K562 (cell line): ENCODE measurements around the gene PANK2. TPM values are rescaled to one million over a fixed set of nuclear protein-coding genes. Genes with fewer than 3 reads are reported as not detected.

Experiments
- ATAC-seq: fragments of 200-7000 bp; cut with Tn5 transposase; 3 replicates; pipeline ENCODE4 v1.9.1; 2020; ENCODE audit warnings: moderate library complexity
- BruUV-seq: library from RNA; stranded (reverse); fragments of 400-500 nt; replicated peaks from 2 replicates; lab custom pipeline; 2021; lab: Mats Ljungman, UMichigan
- CTCF ChIA-PET: fragments of 300-600 bp; formaldehyde crosslinking; extraction: SDS; loops from one replicate; lab custom pipeline; 2021; ENCODE audit warnings: low intra/inter-chr PET ratio; lab: Yijun Ruan, JAX
- POLR2A ChIA-PET: fragments of 300-600, 350-650 bp; sonication (Branson Sonifier 250); formaldehyde crosslinking; extraction: SDS; loops from one replicate; lab custom pipeline; 2021; ENCODE audit warnings: antibody characterized with exemption, inconsistent platforms; lab: Yijun Ruan, JAX
- DNase-seq, 4 experiments: peaks; one replicate each; pipeline versions ENCODE4 v3.0.0 to v3.0.0-alpha.2; 2011 to 2018; ENCODE audit warnings: low spot score in 3 of 4, mixed read lengths in 3 of 4; ENCODE audit errors: extremely low read depth in 1 of 4
- FAIRE-seq: peaks from 2 replicates; lab custom pipeline; 2011; peaks lifted over from hg19 to GRCh38; lab: Jason Lieb, UNC
- H2AFZ ChIP-seq: 2 replicates; pipeline ENCODE4 v1.6.0; 2011; ENCODE audit warnings: low read depth, low read length, control low read depth, inconsistent platforms
- H3K27ac ChIP-seq: fragments of 200-600 bp; 3 replicates; pipeline ENCODE4 v1.8.0; 2011; ENCODE audit warnings: low read depth, mild to moderate bottlenecking, control low read depth, inconsistent platforms, low read length, moderate library complexity, mixed read lengths; ENCODE audit errors: extremely low read depth
- H3K27me3 ChIP-seq, 2 experiments: fragments of 300-600 bp in 1 of 2; 2 replicates in 1 of 2; 3 replicates in 1 of 2; pipeline versions ENCODE4 v1.6.0 to v1.8.0; 2011; ENCODE audit warnings: inconsistent platforms in 2 of 2, low read length in 2 of 2, mild to moderate bottlenecking in 1 of 2, mixed read lengths in 1 of 2, moderate library complexity in 1 of 2; ENCODE audit not compliant: control insufficient read depth in 2 of 2, insufficient read depth in 2 of 2
- H3K36me3 ChIP-seq: fragments of 300-600 bp; 3 replicates; pipeline ENCODE4 v1.8.0; 2011; ENCODE audit warnings: mild to moderate bottlenecking, low read length, inconsistent platforms; ENCODE audit not compliant: control insufficient read depth, insufficient read depth
- H3K4me1 ChIP-seq, 2 experiments: fragments of 200-600 bp in 1 of 2; replicated peaks in 1 of 2; 2 replicates in 1 of 2; 3 replicates in 1 of 2; pipeline versions ENCODE4 v1.5.1 to v1.8.0; 2011; ENCODE audit warnings: inconsistent platforms in 2 of 2, low read length in 2 of 2, mild to moderate bottlenecking in 1 of 2, mixed read lengths in 1 of 2, moderate library complexity in 1 of 2; ENCODE audit not compliant: control insufficient read depth in 2 of 2, insufficient read depth in 2 of 2
- H3K4me2 ChIP-seq: 2 replicates; pipeline ENCODE4 v1.6.1; 2011; ENCODE audit warnings: low read length, control low read depth, inconsistent platforms, mixed read lengths; ENCODE audit not compliant: insufficient read depth
- H3K4me3 ChIP-seq: fragments of 200-600 bp; sonication (generic), shearing (Covaris generic); 2 replicates; pipeline ENCODE4 v1.5.1; 2016; ENCODE audit warnings: control low read depth, inconsistent platforms
- H3K79me2 ChIP-seq: fragments of 200-600 bp; 3 replicates; pipeline ENCODE4 v1.8.0; 2011; ENCODE audit warnings: low read length, inconsistent platforms; ENCODE audit not compliant: control insufficient read depth, insufficient read depth
- H3K9ac ChIP-seq, 2 experiments: 2 replicates each; pipeline versions ENCODE4 v1.6.0 to v1.6.1; 2011; ENCODE audit warnings: low read depth in 2 of 2, low read length in 2 of 2, control low read depth in 1 of 2, inconsistent platforms in 1 of 2, mild to moderate bottlenecking in 1 of 2, mixed read lengths in 1 of 2; ENCODE audit not compliant: insufficient read depth in 1 of 2
- H3K9me1 ChIP-seq: one replicate; pipeline ENCODE4 v1.6.0; 2011; ENCODE audit warnings: inconsistent platforms, mild to moderate bottlenecking, low read length, moderate library complexity; ENCODE audit not compliant: control insufficient read depth, insufficient read depth
- H3K9me3 ChIP-seq: replicated peaks from 2 replicates; pipeline ENCODE4 v1.5.1; 2011; ENCODE audit warnings: low read depth, low read length, inconsistent platforms; ENCODE audit not compliant: control insufficient read depth, insufficient read depth
- H4K20me1 ChIP-seq: replicated peaks from 2 replicates; pipeline ENCODE4 v1.6.1; 2011; ENCODE audit warnings: low read length, inconsistent platforms, mixed read lengths; ENCODE audit not compliant: control insufficient read depth, insufficient read depth
- BCLAF1 ChIP-seq, 2 experiments: fragments of 450-650 bp in 1 of 2; IDR thresholded peaks; 2 replicates each; pipeline ENCODE4 v1.6.1; 2011 to 2017; ENCODE audit warnings: low read depth in 2 of 2, antibody characterized with exemption in 1 of 2, borderline replicate concordance in 1 of 2, low read length in 1 of 2, mild to moderate bottlenecking in 1 of 2, mixed read lengths in 1 of 2; ENCODE audit not compliant: control insufficient read depth in 1 of 2
- BMI1 ChIP-seq: fragments of 150-350 bp; IDR thresholded peaks from 2 replicates; pipeline ENCODE4 v1.6.1; 2014; ENCODE audit warnings: low read length
- HIVEP1 ChIP-seq: fragments of 250-450 bp; sonication (Bioruptor Pico); IDR thresholded peaks from 2 replicates; pipeline ENCODE4 v1.4.0; 2020; ENCODE audit warnings: mild to moderate bottlenecking
- MCM7 ChIP-seq, 2 experiments: fragments of 450-650 bp; IDR thresholded peaks; 2 replicates each; pipeline ENCODE4 v1.6.1; 2016 to 2018
- MECOM ChIP-seq: fragments of 250-450 bp; sonication (Bioruptor Pico); IDR thresholded peaks from 2 replicates; pipeline ENCODE4 v1.8.0; 2022; ENCODE audit warnings: inconsistent platforms
- NCOA4 ChIP-seq: fragments of 450-650 bp; IDR thresholded peaks from 2 replicates; pipeline ENCODE4 v1.6.1; 2018; ENCODE audit warnings: mild to moderate bottlenecking; ENCODE audit not compliant: partially characterized antibody
- NR3C1 ChIP-seq: sonication (generic); formaldehyde crosslinking; IDR thresholded peaks from 2 replicates; pipeline ENCODE4 v1.8.1; 2022; ENCODE audit warnings: missing genetic modification reagents
- RNF219 ChIP-seq: fragments of 250-450 bp; sonication (Bioruptor Pico); IDR thresholded peaks from 2 replicates; pipeline ENCODE4 v1.5.0; 2022; ENCODE audit warnings: mild to moderate bottlenecking
- SNRNP70 ChIP-seq: fragments of 200-400 bp; formaldehyde crosslinking; optimal IDR thresholded peaks from 2 replicates; pipeline ENCODE3; 2017; ENCODE audit warnings: low read depth, low read length
- ZC3H4 ChIP-seq: sonication (generic); formaldehyde crosslinking; IDR thresholded peaks from 2 replicates; pipeline ENCODE4 v1.9.0; 2021; ENCODE audit warnings: missing genetic modification reagents, borderline replicate concordance
- ZNF512 ChIP-seq: IDR thresholded peaks from 2 replicates; pipeline ENCODE4 v1.6.1; 2016; ENCODE audit warnings: missing genetic modification characterization, missing compliant biosample characterization
- ZNF592 ChIP-seq: fragments of 450-650 bp; IDR thresholded peaks from 2 replicates; pipeline ENCODE4 v1.6.1; 2017; ENCODE audit warnings: antibody characterized with exemption, mild to moderate bottlenecking
- in situ Hi-C: fragments of 300-500 bp; cut with MboI; formaldehyde crosslinking; loops from 4 replicates; pipeline ENCODE4 v1.15.0; 2018; ENCODE audit warnings: inconsistent platforms, mixed read lengths
- intact Hi-C: fragments of 100-400 bp; cut with micrococcal nuclease; formaldehyde crosslinking; loops from 2 replicates; pipeline ENCODE4 v1.14.2; 2022
- polyA plus RNA-seq, 8 experiments: library from polyadenylated mRNA; depleted of rRNA in 4 of 8; stranded (reverse) in 5 of 8; unstranded in 3 of 8; fragments of >200 nt; fragmentation: Nextera tagmentation in 2 of 8; fragmentation: Illumina TruSeq in 1 of 8; extraction: Ambion mirVana in 2 of 8; extraction: Trizol in 1 of 8; gene quantifications; 2 replicates each; pipeline versions ENCODE4 v1.2.1 to v1.2.3, GENCODE V29; 2011 to 2014; ENCODE audit warnings: inconsistent platforms in 1 of 8, missing spikeins in 1 of 8
- total RNA-seq, 7 experiments: library from RNA; depleted of rRNA in 6 of 7; stranded (reverse); fragments of >200 nt in 6 of 7; fragmentation: Illumina TruSeq in 2 of 7; extraction: Trizol in 2 of 7; gene quantifications; 2 replicates each; pipeline versions ENCODE4 v1.2.1 to v1.2.3, GENCODE V29; 2011 to 2021; ENCODE audit warnings: low replicate concordance in 1 of 7

The PANK2 gene
- total and polyA plus RNA-seq, 9 of the 15 experiments (the other 6 are each of a cell fraction or from before 2014, with no cell fraction given): 14.9 to 43.5 (median 31.4) TPM

GRCh38 chr20:3876676-3877075 is 12.5 kb upstream of the PANK2 start:
- CTCF ChIA-PET: interaction anchor here (0.6 kb wide), 1 partner anchor 158 kb away, joined by 4 read pairs; no protein-coding TSS in a partner anchor
- no peaks in the 10 kb centered on the region for H4K20me1 ChIP-seq
- no peak for DNase-seq
- no peak for TF ChIP-seq SNRNP70
- no peak for TF ChIP-seq HIVEP1 (CRISPR knock-in tag)
- TF ChIP-seq MECOM (CRISPR knock-in tag): no peak
- no peak for TF ChIP-seq NR3C1 (CRISPR knock-in tag)
- no peak for TF ChIP-seq ZNF592
- no peak for TF ChIP-seq RNF219 (CRISPR knock-in tag)
- no peak for TF ChIP-seq ZNF512 (tag)
- no peak for TF ChIP-seq BCLAF1 (IDR thresholded peaks at IDR 0.05; ENCODE audit: borderline replicate concordance in 1 of 2, control insufficient read depth in 1 of 2, low read depth in 2 of 2, low read length in 1 of 2)
- TF ChIP-seq NCOA4: no peak
- no peak for TF ChIP-seq BMI1
- TF ChIP-seq ZC3H4 (CRISPR knock-in tag): no peak
- TF ChIP-seq MCM7 (IDR thresholded peaks at IDR 0.05): no peak

More at GRCh38 chr20:3876676-3877075, 12.5 kb upstream of the PANK2 start:
- H3K4me1 ChIP-seq: no peaks in the 10 kb centered on the region; a peak in 2 of 5 replicates
- intact Hi-C loops (no loop called here), in situ Hi-C loops (no loop called here)
- H3K9me3 ChIP-seq: no peaks in the 10 kb centered on the region
- BruUV-seq: no TSS peak
- no peaks in the 10 kb centered on the region for H3K79me2 ChIP-seq
- no peaks in the 10 kb centered on the region for H3K27me3 ChIP-seq
- no peak overlapping the region for H3K9ac ChIP-seq
- no peaks in the 10 kb centered on the region for H3K9me1 ChIP-seq
- H3K4me2 ChIP-seq: no peak overlapping the region
- no peak overlapping the region for H2AFZ ChIP-seq
- FAIRE-seq (no peak), ATAC-seq (no peak)
- POLR2A ChIA-PET: interaction anchor here (1.5 kb wide), 1 partner anchor 9 kb away, joined by 4 read pairs; no protein-coding TSS in a partner anchor
- no peak overlapping the region for H3K27ac ChIP-seq
- peaks cover 9% of the 10 kb centered on the region; the same call in 1 of the 3 replicates for H3K36me3 ChIP-seq
- no peak overlapping the region for H3K4me3 ChIP-seq
